ENCODE results near the gene RGS12.

RGS12 gene

GRCh38 chr4:3311489-3312171, 18.8 kb downstream of the RGS12 start:
- no peak for DNase-seq

GRCh38 chr4:3312362-3312761, 19.5 kb downstream of the RGS12 start:
- no peak for DNase-seq

- no peak for DNase-seq
Measured at GRCh38 chr4:3313139-3313538, 20.3 kb downstream of the RGS12 start.

- no peak for DNase-seq
Measured at GRCh38 chr4:3313556-3314228, 20.9 kb downstream of the RGS12 start.

GRCh38 chr4:3314706-3315260, 22.0 kb downstream of the RGS12 start:
- no peak for DNase-seq

GRCh38 chr4:3315566-3315965, 22.7 kb downstream of the RGS12 start:
- DNase-seq = no peak

GRCh38 chr4:3316146-3316545, 23.3 kb downstream of the RGS12 start:
- no peak for DNase-seq

- no peak for DNase-seq
Measured at GRCh38 chr4:3317011-3317655, 24.3 kb downstream of the RGS12 start.

- no peak for DNase-seq
Measured at GRCh38 chr4:3317656-3318211, 24.9 kb downstream of the RGS12 start.

GRCh38 chr4:3318561-3319021, 25.8 kb downstream of the RGS12 start:
- DNase-seq = no peak

- no peak for DNase-seq
Measured at GRCh38 chr4:3320361-3321023, 27.7 kb downstream of the RGS12 start.

GRCh38 chr4:3321295-3321889, 28.6 kb downstream of the RGS12 start:
- no peak for DNase-seq

- DNase-seq = no peak
Measured at GRCh38 chr4:3322059-3322550, 29.3 kb downstream of the RGS12 start.

- no peak for DNase-seq
Measured at GRCh38 chr4:3323071-3323481, 30.3 kb downstream of the RGS12 start.

- DNase-seq = no peak
Measured at GRCh38 chr4:3324093-3324815, 31.4 kb downstream of the RGS12 start.

- DNase-seq = no peak
Measured at GRCh38 chr4:3328814-3329663, 36.2 kb downstream of the RGS12 start.

- DNase-seq = no peak
Measured at GRCh38 chr4:3329887-3330286, 37.1 kb downstream of the RGS12 start.

GRCh38 chr4:3330707-3331106, 37.9 kb downstream of the RGS12 start:
- DNase-seq = no peak

GRCh38 chr4:3331511-3332394, 38.9 kb downstream of the RGS12 start:
- no peak for DNase-seq

Measured in CD4-positive, alpha-beta T cell treated with Interleukin-6 for 4 hours (primary cell).